ENCODE data around the gene SCARB1.

DNA sequence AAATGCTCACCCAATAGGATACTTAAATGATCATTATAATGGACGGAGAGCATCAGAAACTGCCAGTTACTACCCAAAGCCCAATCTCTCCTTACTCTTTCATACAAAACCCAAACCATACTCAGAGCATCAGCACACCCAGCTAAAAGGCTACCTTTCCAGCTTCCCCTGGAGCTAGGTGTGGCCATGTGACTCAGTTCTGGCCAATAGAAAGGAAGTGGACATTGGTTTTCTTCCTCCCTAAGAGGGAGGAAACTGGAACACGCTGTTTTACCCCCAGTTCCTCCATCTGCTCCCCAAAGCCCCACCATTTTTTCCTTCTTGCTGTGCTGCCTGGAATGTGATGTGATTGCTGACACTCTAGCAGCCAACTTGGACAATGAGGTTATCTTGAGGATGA, 50.7 kb downstream of the SCARB1 start:
- TF ChIP-seq, protein P1, sequence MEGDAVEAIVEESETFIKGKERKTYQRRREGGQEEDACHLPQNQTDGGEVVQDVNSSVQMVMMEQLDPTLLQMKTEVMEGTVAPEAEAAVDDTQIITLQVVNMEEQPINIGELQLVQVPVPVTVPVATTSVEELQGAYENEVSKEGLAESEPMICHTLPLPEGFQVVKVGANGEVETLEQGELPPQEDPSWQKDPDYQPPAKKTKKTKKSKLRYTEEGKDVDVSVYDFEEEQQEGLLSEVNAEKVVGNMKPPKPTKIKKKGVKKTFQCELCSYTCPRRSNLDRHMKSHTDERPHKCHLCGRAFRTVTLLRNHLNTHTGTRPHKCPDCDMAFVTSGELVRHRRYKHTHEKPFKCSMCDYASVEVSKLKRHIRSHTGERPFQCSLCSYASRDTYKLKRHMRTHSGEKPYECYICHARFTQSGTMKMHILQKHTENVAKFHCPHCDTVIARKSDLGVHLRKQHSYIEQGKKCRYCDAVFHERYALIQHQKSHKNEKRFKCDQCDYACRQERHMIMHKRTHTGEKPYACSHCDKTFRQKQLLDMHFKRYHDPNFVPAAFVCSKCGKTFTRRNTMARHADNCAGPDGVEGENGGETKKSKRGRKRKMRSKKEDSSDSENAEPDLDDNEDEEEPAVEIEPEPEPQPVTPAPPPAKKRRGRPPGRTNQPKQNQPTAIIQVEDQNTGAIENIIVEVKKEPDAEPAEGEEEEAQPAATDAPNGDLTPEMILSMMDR (tag by site-specific recombination; IDR thresholded peaks at IDR 0.05) = no peak
- TF ChIP-seq ZNF423 (tag by site-specific recombination; IDR thresholded peaks at IDR 0.05) = no peak
- TF ChIP-seq, protein P2, sequence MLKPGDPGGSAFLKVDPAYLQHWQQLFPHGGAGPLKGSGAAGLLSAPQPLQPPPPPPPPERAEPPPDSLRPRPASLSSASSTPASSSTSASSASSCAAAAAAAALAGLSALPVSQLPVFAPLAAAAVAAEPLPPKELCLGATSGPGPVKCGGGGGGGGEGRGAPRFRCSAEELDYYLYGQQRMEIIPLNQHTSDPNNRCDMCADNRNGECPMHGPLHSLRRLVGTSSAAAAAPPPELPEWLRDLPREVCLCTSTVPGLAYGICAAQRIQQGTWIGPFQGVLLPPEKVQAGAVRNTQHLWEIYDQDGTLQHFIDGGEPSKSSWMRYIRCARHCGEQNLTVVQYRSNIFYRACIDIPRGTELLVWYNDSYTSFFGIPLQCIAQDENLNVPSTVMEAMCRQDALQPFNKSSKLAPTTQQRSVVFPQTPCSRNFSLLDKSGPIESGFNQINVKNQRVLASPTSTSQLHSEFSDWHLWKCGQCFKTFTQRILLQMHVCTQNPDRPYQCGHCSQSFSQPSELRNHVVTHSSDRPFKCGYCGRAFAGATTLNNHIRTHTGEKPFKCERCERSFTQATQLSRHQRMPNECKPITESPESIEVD (tag by site-specific recombination; IDR thresholded peaks at IDR 0.05) = no peak
- TF ChIP-seq, protein P3, sequence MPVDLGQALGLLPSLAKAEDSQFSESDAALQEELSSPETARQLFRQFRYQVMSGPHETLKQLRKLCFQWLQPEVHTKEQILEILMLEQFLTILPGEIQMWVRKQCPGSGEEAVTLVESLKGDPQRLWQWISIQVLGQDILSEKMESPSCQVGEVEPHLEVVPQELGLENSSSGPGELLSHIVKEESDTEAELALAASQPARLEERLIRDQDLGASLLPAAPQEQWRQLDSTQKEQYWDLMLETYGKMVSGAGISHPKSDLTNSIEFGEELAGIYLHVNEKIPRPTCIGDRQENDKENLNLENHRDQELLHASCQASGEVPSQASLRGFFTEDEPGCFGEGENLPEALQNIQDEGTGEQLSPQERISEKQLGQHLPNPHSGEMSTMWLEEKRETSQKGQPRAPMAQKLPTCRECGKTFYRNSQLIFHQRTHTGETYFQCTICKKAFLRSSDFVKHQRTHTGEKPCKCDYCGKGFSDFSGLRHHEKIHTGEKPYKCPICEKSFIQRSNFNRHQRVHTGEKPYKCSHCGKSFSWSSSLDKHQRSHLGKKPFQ (tag by site-specific recombination; IDR thresholded peaks at IDR 0.05) = no peak
- TF ChIP-seq, protein P4, sequence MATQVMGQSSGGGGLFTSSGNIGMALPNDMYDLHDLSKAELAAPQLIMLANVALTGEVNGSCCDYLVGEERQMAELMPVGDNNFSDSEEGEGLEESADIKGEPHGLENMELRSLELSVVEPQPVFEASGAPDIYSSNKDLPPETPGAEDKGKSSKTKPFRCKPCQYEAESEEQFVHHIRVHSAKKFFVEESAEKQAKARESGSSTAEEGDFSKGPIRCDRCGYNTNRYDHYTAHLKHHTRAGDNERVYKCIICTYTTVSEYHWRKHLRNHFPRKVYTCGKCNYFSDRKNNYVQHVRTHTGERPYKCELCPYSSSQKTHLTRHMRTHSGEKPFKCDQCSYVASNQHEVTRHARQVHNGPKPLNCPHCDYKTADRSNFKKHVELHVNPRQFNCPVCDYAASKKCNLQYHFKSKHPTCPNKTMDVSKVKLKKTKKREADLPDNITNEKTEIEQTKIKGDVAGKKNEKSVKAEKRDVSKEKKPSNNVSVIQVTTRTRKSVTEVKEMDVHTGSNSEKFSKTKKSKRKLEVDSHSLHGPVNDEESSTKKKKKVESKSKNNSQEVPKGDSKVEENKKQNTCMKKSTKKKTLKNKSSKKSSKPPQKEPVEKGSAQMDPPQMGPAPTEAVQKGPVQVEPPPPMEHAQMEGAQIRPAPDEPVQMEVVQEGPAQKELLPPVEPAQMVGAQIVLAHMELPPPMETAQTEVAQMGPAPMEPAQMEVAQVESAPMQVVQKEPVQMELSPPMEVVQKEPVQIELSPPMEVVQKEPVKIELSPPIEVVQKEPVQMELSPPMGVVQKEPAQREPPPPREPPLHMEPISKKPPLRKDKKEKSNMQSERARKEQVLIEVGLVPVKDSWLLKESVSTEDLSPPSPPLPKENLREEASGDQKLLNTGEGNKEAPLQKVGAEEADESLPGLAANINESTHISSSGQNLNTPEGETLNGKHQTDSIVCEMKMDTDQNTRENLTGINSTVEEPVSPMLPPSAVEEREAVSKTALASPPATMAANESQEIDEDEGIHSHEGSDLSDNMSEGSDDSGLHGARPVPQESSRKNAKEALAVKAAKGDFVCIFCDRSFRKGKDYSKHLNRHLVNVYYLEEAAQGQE (tag by site-specific recombination; IDR thresholded peaks at IDR 0.05) = no peak
- no peak for TF ChIP-seq SP2 (tag by site-specific recombination; IDR thresholded peaks at IDR 0.05)
- TF ChIP-seq, protein P5, sequence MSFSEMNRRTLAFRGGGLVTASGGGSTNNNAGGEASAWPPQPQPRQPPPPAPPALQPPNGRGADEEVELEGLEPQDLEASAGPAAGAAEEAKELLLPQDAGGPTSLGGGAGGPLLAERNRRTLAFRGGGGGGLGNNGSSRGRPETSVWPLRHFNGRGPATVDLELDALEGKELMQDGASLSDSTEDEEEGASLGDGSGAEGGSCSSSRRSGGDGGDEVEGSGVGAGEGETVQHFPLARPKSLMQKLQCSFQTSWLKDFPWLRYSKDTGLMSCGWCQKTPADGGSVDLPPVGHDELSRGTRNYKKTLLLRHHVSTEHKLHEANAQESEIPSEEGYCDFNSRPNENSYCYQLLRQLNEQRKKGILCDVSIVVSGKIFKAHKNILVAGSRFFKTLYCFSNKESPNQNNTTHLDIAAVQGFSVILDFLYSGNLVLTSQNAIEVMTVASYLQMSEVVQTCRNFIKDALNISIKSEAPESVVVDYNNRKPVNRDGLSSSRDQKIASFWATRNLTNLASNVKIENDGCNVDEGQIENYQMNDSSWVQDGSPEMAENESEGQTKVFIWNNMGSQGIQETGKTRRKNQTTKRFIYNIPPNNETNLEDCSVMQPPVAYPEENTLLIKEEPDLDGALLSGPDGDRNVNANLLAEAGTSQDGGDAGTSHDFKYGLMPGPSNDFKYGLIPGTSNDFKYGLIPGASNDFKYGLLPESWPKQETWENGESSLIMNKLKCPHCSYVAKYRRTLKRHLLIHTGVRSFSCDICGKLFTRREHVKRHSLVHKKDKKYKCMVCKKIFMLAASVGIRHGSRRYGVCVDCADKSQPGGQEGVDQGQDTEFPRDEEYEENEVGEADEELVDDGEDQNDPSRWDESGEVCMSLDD (tag by site-specific recombination; IDR thresholded peaks at IDR 0.05) = no peak
- TF ChIP-seq ZNF302 (tag by site-specific recombination; IDR thresholded peaks at IDR 0.05; ENCODE audit: low read depth) = no peak
- TF ChIP-seq, protein P6, sequence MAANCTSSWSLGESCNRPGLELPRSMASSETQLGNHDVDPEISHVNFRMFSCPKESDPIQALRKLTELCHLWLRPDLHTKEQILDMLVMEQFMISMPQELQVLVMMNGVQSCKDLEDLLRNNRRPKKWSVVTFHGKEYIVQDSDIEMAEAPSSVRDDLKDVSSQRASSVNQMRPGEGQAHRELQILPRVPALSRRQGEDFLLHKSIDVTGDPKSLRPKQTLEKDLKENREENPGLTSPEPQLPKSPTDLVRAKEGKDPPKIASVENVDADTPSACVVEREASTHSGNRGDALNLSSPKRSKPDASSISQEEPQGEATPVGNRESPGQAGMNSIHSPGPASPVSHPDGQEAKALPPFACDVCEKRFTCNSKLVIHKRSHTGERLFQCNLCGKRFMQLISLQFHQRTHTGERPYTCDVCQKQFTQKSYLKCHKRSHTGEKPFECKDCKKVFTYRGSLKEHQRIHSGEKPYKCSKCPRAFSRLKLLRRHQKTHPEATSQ (tag by site-specific recombination; IDR thresholded peaks at IDR 0.05) = no peak
- TF ChIP-seq ZNF366 (tag by site-specific recombination; conservative IDR thresholded peaks at IDR 0.05) = no peak
- TF ChIP-seq ZNF16 (tag by site-specific recombination; IDR thresholded peaks at IDR 0.05; ENCODE audit: low read depth) = no peak
- TF ChIP-seq KLF9 (tag by site-specific recombination; IDR thresholded peaks at IDR 0.05; ENCODE audit: low read depth) = no peak
- TF ChIP-seq, protein P7, sequence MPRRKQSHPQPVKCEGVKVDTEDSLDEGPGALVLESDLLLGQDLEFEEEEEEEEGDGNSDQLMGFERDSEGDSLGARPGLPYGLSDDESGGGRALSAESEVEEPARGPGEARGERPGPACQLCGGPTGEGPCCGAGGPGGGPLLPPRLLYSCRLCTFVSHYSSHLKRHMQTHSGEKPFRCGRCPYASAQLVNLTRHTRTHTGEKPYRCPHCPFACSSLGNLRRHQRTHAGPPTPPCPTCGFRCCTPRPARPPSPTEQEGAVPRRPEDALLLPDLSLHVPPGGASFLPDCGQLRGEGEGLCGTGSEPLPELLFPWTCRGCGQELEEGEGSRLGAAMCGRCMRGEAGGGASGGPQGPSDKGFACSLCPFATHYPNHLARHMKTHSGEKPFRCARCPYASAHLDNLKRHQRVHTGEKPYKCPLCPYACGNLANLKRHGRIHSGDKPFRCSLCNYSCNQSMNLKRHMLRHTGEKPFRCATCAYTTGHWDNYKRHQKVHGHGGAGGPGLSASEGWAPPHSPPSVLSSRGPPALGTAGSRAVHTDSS (tag by site-specific recombination; IDR thresholded peaks at IDR 0.05) = no peak
